ENCODE measurements around the gene PM20D1. TPM values are rescaled to one million over a fixed set of nuclear protein-coding genes. Genes with fewer than 3 reads are reported as not detected.

Gene PM20D1
- total and polyA plus RNA-seq, 10 donors, result 0.28 to 2.9 (median 1.4) TPM; not detected in 1

DNA sequence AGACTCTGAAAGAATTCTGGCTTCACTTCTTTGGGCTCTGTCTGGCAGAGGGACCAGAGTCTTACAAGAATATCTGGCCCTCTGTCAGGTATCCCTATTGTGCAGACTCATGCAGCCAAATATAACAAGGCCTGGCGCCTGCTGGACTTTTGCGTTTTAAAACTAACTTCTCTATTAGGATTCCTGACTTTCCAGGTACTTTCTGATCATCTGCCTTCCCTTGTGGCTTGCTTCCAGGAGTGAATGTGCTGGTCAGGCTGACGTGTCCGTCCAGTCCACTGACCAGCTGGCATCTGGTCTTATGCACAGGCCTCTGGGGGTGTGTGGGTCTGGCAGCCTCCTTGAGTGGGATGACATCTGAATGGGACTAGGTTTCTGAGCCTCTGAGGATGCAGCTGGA is 66.0 kb downstream of the PM20D1 start:
- no peaks in the 10 kb centered on the region for H3K27me3 ChIP-seq (replicated peaks in 1 of 7)
- intact Hi-C loops (cut with DNase I; ENCODE audit: low total_unique reads), result no loop called here

DNA sequence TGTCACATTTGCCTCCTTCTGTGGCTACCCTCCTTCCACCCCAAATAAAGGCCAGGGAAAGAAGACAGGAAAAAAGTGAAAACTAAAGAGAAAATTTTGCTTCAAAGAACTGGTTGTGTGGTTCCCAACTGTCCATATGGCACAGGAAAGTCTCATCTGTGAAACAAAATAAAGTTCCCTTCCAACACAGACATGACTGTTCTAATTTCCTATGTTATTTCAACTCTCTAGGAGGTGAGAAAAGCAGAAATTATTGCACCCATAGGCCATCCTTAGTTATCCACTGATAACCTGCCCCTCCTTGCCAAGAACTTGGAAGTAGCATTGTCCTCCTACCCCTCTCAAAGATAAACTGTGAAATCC is 66.5 kb downstream of the PM20D1 start:
- H3K27ac ChIP-seq, result no peak overlapping the region
- H3K36me3 ChIP-seq, result no peaks in the 10 kb centered on the region
- H3K27me3 ChIP-seq (replicated peaks in 1 of 7), result no peaks in the 10 kb centered on the region
- H3K4me1 ChIP-seq, result peaks cover 0 to 3% (median under 1%) of the 10 kb centered on the region in 6 donors
- TF ChIP-seq, protein P1, sequence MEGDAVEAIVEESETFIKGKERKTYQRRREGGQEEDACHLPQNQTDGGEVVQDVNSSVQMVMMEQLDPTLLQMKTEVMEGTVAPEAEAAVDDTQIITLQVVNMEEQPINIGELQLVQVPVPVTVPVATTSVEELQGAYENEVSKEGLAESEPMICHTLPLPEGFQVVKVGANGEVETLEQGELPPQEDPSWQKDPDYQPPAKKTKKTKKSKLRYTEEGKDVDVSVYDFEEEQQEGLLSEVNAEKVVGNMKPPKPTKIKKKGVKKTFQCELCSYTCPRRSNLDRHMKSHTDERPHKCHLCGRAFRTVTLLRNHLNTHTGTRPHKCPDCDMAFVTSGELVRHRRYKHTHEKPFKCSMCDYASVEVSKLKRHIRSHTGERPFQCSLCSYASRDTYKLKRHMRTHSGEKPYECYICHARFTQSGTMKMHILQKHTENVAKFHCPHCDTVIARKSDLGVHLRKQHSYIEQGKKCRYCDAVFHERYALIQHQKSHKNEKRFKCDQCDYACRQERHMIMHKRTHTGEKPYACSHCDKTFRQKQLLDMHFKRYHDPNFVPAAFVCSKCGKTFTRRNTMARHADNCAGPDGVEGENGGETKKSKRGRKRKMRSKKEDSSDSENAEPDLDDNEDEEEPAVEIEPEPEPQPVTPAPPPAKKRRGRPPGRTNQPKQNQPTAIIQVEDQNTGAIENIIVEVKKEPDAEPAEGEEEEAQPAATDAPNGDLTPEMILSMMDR (IDR thresholded peaks at IDR 0.05 in 8 of 11, conservative IDR thresholded peaks at IDR 0.05 in 3 of 11), result no peak
- TF ChIP-seq POLR2AphosphoS5 (IDR thresholded peaks at IDR 0.05), result no peak
- no peak for TF ChIP-seq POLR2A (IDR thresholded peaks at IDR 0.05)
- intact Hi-C loops (cut with DNase I; ENCODE audit: low total_unique reads), result no loop called here
- no peak for DNase-seq
- H3K9me3 ChIP-seq, result no peaks in the 10 kb centered on the region
- H3K4me3 ChIP-seq, result no peak overlapping the region

More for the DNA sequence above, 66.0 kb downstream of the PM20D1 start:
- no peaks in the 10 kb centered on the region for H3K9me3 ChIP-seq
- H3K27ac ChIP-seq, result no peak overlapping the region
- no peaks in the 10 kb centered on the region for H3K4me1 ChIP-seq
- TF ChIP-seq POLR2A (IDR thresholded peaks at IDR 0.05) (no peak), POLR2AphosphoS5 (IDR thresholded peaks at IDR 0.05) (no peak)
- TF ChIP-seq, protein P1 (IDR thresholded peaks at IDR 0.05 in 8 of 11, conservative IDR thresholded peaks at IDR 0.05 in 3 of 11), result no peak
- WGBS, 5 donors, result 97 to 99% (median 97%) methylated on average over 4 of the region's 4 CpGs
- no peak for DNase-seq
- H3K36me3 ChIP-seq, result no peaks in the 10 kb centered on the region
- H3K4me3 ChIP-seq, result no peak overlapping the region

DNA sequence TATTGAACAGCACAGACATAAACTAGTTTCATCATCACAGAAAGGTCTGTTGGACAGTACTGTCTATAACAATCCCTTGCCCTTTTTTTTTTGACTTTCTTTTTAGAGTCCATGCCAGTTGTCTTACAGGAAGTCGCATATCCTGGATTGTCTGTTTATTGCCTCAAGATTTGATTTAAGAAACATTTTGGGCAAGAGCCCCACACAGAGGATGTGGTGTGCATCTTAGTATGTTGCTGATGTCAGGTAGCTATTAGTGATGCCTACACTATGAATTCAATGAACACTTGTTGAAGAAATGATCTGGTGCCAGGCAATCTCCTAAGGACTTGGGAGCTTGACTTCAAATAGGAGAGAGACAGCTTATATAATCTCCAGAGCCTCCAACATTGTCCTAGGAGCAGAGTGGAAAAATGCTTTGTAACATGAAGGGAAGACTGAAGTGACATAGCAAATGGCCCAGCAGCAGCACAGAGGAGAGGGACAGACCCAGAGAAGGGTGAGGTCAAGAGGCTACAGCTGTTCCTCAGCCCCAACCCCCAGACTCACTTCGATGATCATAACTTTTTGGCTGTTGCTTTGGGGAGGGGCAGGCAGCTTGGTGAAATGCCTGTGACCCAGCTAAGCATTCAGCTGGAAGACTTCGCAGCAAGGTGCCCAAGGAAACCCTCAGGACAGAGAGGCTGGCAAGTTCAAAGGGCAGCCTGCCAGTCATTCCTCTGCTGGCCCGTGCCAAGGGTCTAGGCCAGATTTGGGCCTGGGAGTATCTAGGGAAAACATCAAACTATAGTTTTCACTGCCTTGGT is 67.1 kb downstream of the PM20D1 start:
- H3K4me3 ChIP-seq, result no peak overlapping the region
- H3K27me3 ChIP-seq (replicated peaks in 1 of 7), result no peaks in the 10 kb centered on the region
- TF ChIP-seq POLR2A (IDR thresholded peaks at IDR 0.05), result no peak
- TF ChIP-seq POLR2AphosphoS5 (IDR thresholded peaks at IDR 0.05), result no peak
- TF ChIP-seq, protein P1 (IDR thresholded peaks at IDR 0.05 in 8 of 11, conservative IDR thresholded peaks at IDR 0.05 in 3 of 11), result no peak
- no peak overlapping the region for H3K27ac ChIP-seq
- DNase-seq, result no peak
- H3K4me1 ChIP-seq, result peaks cover 0 to 9% (median 6%) of the 10 kb centered on the region in 6 donors
- intact Hi-C loops (cut with DNase I; ENCODE audit: low total_unique reads), result no loop called here
- no peaks in the 10 kb centered on the region for H3K9me3 ChIP-seq
- H3K36me3 ChIP-seq, result no peaks in the 10 kb centered on the region
- 61 to 76% (median 65%) methylated on average over 4 of the region's 4 CpGs for WGBS, 5 donors

DNA sequence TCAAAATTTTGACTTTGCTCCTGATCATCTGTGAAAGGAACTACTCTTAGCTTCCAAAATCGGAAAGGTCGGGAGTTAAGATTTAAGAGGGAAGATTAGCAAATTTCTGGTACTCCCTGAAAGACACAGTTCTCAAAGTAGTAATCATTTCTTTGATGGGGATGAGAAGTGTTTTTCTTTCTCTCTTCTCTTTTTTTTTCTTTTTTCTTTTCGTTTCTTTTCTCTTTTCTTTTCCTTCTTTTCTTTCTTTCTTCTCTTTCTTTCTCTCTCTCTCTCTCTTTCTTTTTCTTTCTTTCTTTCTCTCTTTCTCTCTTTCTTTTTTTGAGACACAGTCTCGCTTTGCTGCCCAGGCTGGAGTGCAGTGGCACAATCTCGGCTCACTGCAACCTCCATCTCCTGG is 69.6 kb downstream of the PM20D1 start:
- WGBS, 5 donors, result 89 to 94% (median 91%) methylated on average over 5 of the region's 5 CpGs
- TF ChIP-seq POLR2AphosphoS5 (IDR thresholded peaks at IDR 0.05) (no peak), POLR2A (IDR thresholded peaks at IDR 0.05) (no peak)
- TF ChIP-seq, protein P1 (IDR thresholded peaks at IDR 0.05 in 8 of 11, conservative IDR thresholded peaks at IDR 0.05 in 3 of 11), result no peak
- no peak overlapping the region for H3K4me3 ChIP-seq
- H3K27ac ChIP-seq, result no peak overlapping the region
- no peak for DNase-seq
- H3K27me3 ChIP-seq (replicated peaks in 1 of 7), result no peaks in the 10 kb centered on the region
- no peaks in the 10 kb centered on the region for H3K9me3 ChIP-seq
- peaks cover 0 to 22% (median 16%) of the 10 kb centered on the region in 6 donors for H3K4me1 ChIP-seq
- intact Hi-C loops (cut with DNase I; ENCODE audit: low total_unique reads), result no loop called here
- H3K36me3 ChIP-seq, result no peaks in the 10 kb centered on the region

All from spleen (tissue), 11 donors.